ENCODE results near the gene ZSCAN26. TPM values are rescaled to one million over a fixed set of nuclear protein-coding genes. Genes with fewer than 3 reads are reported as not detected.
"Not testable (repeated sequence)": the region's sequence is repeated elsewhere in the genome, so short reads cannot be mapped to it uniquely, and the experiment has no call there.

ZSCAN26 gene
- total RNA-seq, 2 experiments from 2014 or later, result 5.0 to 6.7 TPM

DNA sequence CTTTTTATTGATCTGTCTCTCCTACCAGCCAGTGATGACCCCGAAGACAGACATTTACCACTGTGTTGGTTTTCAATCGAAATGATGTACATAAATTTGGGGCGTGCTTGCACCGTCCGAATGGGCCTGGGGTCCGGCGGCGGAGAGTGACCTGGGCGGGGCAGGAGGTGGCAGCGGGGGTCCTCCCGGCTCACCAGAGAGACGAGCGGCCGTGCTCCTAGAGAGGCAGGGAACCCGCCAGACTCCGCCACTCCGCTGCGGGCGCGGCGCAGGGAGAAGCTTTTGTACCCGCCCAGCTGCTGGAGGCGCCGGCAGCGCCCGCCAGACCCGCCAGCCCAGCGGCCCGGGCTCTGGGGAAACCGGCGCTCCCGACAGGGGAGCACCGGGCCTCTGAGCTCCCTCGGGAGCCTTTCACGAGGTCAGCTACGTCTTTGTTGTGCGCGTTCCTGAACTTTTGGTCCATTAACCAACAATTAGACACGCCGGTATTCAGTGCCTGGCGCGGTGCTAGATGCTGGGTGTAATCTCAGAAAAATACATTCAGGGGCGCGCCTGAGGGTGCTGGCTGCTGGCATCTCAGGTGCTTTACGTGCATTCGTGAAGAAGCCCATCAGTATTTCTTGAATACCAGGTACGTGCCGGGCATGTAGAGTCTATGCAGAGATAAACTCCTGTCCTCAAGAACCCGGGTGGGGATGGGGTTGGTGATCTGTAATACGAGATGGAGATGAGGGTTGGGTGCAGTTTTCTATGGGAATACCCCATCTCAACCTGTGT, 14.5 kb downstream of the ZSCAN26 start, which contains the start of gene PGBD1:
PGBD1 (plus strand) TSS at position 285 of the 777 bp plus-strand sequence. CDS start 2,242 bp downstream, outside the sequence.
- intact Hi-C loops (cut with DNase I, micrococcal nuclease), result loop anchor here in 1 of 2 experiments (1.0 kb wide), 1 partner anchor 29 kb away; the partner anchor contains the start of gene ZKSCAN4
- peaks cover 16% of the 10 kb centered on the region for H3K36me3 Mint-ChIP-seq (ENCODE audit: low read depth)
- ChIA-PET CTCF (interaction anchor here (0.6 to 1.4 kb wide), 4 partner anchors 35 to 118 kb away, joined by 3 read pairs; partner anchors contain the start of gene ZSCAN12), POLR2A (interaction anchor here (0.9 to 1.0 kb wide), 2 partner anchors 14 to 140 kb away, joined by 3 to 4 read pairs; partner anchors contain the start of genes ZKSCAN8 and ZSCAN26)
- ATAC-seq, result peak; percentile 87
- peaks cover 9% of the 10 kb centered on the region for H3K4me1 Mint-ChIP-seq
- H3K27me3 Mint-ChIP-seq, result peaks cover 18% of the 10 kb centered on the region
- H3K27ac Mint-ChIP-seq, result no peak within 1 kb of the TSS
- peak within 1 kb of the TSS; percentile 76 for H3K4me3 Mint-ChIP-seq
- H3K9me3 Mint-ChIP-seq (ENCODE audit: low read depth), result no peaks in the 10 kb centered on the region
- DNase-seq, result peak; percentile 74

DNA sequence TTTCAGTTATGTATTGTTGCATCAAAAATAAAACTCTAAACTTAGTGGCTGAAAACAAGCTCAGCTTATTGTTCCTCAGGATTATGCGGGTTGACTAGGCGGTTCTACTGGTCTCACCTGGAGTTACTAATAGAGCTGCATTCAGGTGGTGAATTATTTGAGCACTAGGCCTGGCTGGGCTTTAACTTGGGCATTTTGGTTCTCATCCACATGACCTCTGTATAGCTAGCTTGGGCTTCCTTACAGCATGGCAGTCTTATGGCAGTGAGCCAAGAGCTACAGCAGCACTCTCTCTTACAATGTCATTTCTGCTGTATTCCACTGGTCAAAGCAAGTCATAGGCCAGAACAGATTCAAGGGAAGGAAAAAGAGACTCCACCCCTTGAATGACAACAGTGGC, 16.0 kb downstream of the ZSCAN26 start:
- H3K9me3 Mint-ChIP-seq (ENCODE audit: low read depth), result no peaks in the 10 kb centered on the region
- ChIA-PET CTCF (interaction anchor here (0.5 to 1.1 kb wide), 3 partner anchors 73 to 271 kb away, joined by 3 to 4 read pairs (median 3); no protein-coding TSS in a partner anchor), POLR2A (no interaction called here)
- ATAC-seq (no peak), DNase-seq (no peak)
- peaks cover 18% of the 10 kb centered on the region for H3K27me3 Mint-ChIP-seq
- H3K27ac Mint-ChIP-seq, result no peak overlapping the region
- H3K36me3 Mint-ChIP-seq (ENCODE audit: low read depth), result peaks cover 15% of the 10 kb centered on the region
- H3K4me1 Mint-ChIP-seq, result peaks cover 9% of the 10 kb centered on the region
- no peak overlapping the region for H3K4me3 Mint-ChIP-seq
- intact Hi-C loops (cut with DNase I, micrococcal nuclease), result no loop called here

DNA sequence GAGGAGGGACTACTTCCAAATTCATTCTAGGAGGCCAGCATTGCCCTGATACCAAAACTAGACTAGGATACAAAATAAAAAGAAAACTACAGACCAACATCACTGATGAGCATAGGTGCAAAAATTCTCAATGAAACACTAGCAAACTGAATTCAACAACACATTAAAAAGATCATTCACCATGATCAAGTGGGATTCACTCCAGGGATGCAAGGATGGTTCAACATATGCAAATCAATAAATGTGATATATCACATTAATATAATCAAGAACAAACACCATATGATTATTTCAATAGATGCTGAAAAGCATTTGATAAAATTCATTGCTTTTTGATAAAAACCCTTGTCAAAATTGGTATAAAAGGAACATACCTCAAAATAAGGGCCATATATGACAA, 24.6 kb downstream of the ZSCAN26 start:
- H3K4me3 Mint-ChIP-seq, result no peak overlapping the region
- no peaks in the 10 kb centered on the region for H3K4me1 Mint-ChIP-seq
- ATAC-seq, result no peak
- intact Hi-C loops (cut with DNase I, micrococcal nuclease), result no loop called here
- H3K36me3 Mint-ChIP-seq (ENCODE audit: low read depth), result peaks cover 10% of the 10 kb centered on the region
- POLR2A ChIA-PET, result interaction anchor here (0.7 kb wide), 1 partner anchor 135 kb away, joined by 8 read pairs; no protein-coding TSS in a partner anchor
- H3K27ac Mint-ChIP-seq, result no peak overlapping the region
- CTCF ChIA-PET, result no interaction called here
- no peaks in the 10 kb centered on the region for H3K27me3 Mint-ChIP-seq
- H3K9me3 Mint-ChIP-seq (ENCODE audit: low read depth), result no peaks in the 10 kb centered on the region
- DNase-seq, result no peak

DNA sequence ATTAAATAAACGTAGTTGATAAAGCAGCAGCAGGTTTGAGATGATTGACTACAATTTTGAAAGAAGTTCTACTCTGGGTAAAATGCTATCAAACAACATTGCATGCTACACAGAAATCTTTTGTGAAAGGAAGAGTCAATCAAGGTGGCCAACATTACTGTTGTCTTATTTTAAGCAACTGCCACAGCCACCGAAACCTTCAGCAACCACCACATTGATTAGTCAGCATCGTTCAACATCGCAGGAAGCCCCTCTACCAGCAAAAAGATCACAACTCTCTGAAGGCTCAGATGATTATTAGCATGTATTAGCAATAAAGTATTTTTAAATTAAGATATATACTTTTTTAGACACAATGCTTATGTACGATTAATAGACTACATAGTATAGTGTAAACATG, 28.4 kb downstream of the ZSCAN26 start:
- Mint-ChIP-seq H3K36me3 (ENCODE audit: low read depth) (peaks cover 2% of the 10 kb centered on the region), H3K27ac (no peak overlapping the region), H3K4me1 (no peaks in the 10 kb centered on the region), H3K27me3 (no peaks in the 10 kb centered on the region), H3K9me3 (ENCODE audit: low read depth) (no peaks in the 10 kb centered on the region), H3K4me3 (no peak overlapping the region)
- DNase-seq (no peak), ATAC-seq (no peak)
- ChIA-PET CTCF (interaction anchor here (0.8 kb wide), 1 partner anchor 9 kb away, joined by 3 read pairs; no protein-coding TSS in a partner anchor), POLR2A (no interaction called here)
- intact Hi-C loops (cut with DNase I, micrococcal nuclease), result no loop called here

DNA sequence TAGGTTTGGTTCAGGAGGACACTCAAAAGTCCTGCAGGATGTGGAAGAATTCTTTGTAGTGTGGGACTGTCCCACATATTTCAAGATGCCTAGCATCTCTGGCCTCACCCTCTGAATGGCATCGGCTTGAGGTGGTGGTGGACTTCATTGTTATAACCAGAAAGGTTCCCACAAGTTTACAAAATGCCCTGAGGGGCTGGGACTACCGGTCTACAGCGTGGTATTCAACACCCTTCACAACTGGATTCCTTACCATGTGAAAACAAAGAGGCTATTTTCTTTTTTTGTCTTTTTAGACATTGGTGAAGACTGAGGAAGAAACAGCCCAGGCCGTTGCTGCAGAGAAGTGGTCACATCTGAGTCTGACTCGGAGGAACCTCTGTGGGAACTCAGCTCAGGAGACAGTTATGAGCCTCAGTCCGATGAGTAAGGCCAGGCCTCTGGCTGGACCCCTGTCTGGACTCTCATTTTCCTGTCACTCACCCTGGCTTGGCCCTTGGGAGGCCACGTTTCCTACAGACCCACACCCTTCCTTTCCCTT, 29.6 kb downstream of the ZSCAN26 start:
- no peaks in the 10 kb centered on the region for H3K27me3 Mint-ChIP-seq
- H3K27ac Mint-ChIP-seq, result no peak overlapping the region
- H3K4me1 Mint-ChIP-seq, result no peaks in the 10 kb centered on the region
- no peak overlapping the region for H3K4me3 Mint-ChIP-seq
- DNase-seq, result no peak
- H3K9me3 Mint-ChIP-seq (ENCODE audit: low read depth), result no peaks in the 10 kb centered on the region
- POLR2A ChIA-PET, result no interaction called here
- CTCF ChIA-PET, result no interaction called here
- no peak for ATAC-seq
- intact Hi-C loops (cut with DNase I, micrococcal nuclease), result no loop called here
- H3K36me3 Mint-ChIP-seq (ENCODE audit: low read depth), result peaks cover 2% of the 10 kb centered on the region

DNA sequence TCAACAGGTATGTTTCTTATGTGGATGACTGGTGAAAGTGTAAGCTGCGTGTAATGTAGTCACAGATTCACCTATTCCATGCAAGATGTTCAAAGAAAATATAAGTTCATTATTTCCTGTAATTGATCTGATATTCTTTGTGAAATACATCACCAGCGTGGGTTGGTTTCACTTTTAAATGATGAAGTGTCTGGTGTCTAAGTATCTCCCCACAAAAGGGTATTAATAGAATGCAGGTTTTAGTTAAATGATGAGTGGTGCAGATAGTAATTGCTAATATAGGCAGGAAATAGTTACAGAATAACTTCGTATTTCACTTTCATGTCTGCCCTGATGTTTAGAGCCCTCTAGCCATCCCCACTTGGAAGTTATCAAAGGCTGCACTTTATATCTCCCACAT, 36.6 kb downstream of the ZSCAN26 start:
- no peak overlapping the region for H3K27ac Mint-ChIP-seq
- H3K36me3 Mint-ChIP-seq (ENCODE audit: low read depth), result no peaks in the 10 kb centered on the region
- no peak overlapping the region for H3K4me3 Mint-ChIP-seq
- no peak for DNase-seq
- peak; percentile 49 for ATAC-seq
- ChIA-PET POLR2A (interaction anchor here (0.7 kb wide), 1 partner anchor 1848 kb away, joined by 3 read pairs; no protein-coding TSS in a partner anchor), CTCF (no interaction called here)
- no peaks in the 10 kb centered on the region for H3K27me3 Mint-ChIP-seq
- H3K4me1 Mint-ChIP-seq, result peaks cover 18% of the 10 kb centered on the region
- peaks cover 3% of the 10 kb centered on the region for H3K9me3 Mint-ChIP-seq (ENCODE audit: low read depth)
- intact Hi-C loops (cut with DNase I, micrococcal nuclease), result no loop called here

DNA sequence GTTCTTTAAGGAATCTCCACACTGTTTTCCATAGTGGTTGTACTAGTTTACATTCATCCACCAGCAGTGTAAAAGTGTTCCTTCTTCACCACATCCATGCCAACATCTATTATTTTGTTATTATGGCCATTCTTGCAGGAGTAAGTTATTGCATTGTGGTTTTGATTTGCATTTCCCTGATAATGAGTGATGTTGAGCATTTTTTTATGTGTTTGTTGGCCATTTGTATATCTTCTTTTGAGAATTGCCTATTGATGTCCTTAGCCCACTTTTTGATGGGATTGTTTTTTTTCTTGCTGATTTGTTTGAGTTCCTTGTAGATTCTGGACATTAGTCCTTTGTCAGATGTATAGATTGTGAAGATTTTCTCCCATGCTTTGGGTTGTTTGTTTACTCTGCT, 39.4 kb downstream of the ZSCAN26 start:
- ATAC-seq; CTCF ChIA-PET; POLR2A ChIA-PET; intact Hi-C loops (cut with DNase I, micrococcal nuclease); H3K4me3 Mint-ChIP-seq; H3K9me3 Mint-ChIP-seq (ENCODE audit: low read depth); H3K27me3 Mint-ChIP-seq; DNase-seq; H3K27ac Mint-ChIP-seq; H3K36me3 Mint-ChIP-seq (ENCODE audit: low read depth): not testable (repeated sequence)
- H3K4me1 Mint-ChIP-seq, result peaks cover 18% of the 10 kb centered on the region

DNA sequence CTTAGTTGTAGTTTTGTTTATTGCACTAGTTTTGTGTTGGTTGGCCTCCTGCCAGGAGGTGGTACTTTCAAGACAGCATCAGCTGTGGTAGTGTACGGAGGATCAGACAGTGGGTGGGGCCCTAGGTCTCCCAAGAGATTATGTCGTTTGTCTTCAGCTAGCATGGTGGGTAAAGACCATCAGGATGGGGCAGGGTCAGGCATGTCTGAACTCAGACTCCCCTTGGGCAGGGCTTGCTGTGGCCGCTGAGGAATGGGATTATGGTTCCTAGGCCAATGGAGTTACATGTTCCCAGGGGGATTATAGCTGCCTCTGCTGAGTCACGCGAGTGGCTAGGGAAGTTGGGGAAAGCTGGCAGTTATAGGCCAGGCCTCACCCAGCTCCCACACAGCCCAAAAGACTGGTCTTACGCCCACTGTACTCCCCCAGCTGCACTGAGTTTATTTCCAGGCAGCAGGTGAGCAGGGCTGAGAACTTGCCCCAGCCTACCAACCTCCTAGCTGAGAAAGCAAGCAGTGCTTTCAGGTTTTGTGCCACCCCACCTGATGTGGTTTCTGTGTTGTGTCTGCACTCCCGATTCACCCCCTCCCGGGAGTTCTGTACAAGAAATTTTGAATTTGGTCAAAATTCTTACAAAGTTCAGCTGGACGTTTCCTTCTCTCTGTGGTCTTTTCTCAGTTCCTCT, 44.3 kb downstream of the ZSCAN26 start:
- CTCF ChIA-PET, result no interaction called here

DNA sequence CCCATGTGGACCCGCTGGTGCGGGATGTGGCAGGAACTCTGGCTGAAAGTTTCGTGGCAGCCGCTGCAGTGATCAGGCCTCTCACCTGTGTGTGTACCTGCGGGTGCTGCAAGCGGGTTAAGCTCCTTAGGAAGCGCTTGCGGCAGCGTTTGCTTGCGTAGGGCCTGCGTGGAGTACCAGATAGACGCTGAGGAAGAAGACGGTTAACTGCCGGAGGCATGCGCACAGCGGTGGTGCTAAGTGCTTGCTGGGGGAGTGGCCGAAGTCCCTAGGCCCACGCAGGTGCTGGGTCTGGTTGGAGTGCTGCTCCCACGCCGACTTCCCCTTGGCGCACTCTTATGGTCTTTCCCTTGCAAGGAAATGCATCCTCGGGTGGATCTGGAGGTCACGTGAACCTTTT, 46.0 kb downstream of the ZSCAN26 start:
- ATAC-seq, result no peak
- no peak for DNase-seq
- ChIA-PET CTCF (no interaction called here), POLR2A (no interaction called here)
- H3K4me3 Mint-ChIP-seq, result no peak overlapping the region
- no peaks in the 10 kb centered on the region for H3K36me3 Mint-ChIP-seq (ENCODE audit: low read depth)
- no peaks in the 10 kb centered on the region for H3K9me3 Mint-ChIP-seq (ENCODE audit: low read depth)
- no peaks in the 10 kb centered on the region for H3K4me1 Mint-ChIP-seq
- no peak overlapping the region for H3K27ac Mint-ChIP-seq
- intact Hi-C loops (cut with DNase I, micrococcal nuclease), result no loop called here
- H3K27me3 Mint-ChIP-seq, result peaks cover 14% of the 10 kb centered on the region

More for the DNA sequence above, 44.3 kb downstream of the ZSCAN26 start:
- H3K4me1 Mint-ChIP-seq, result no peaks in the 10 kb centered on the region
- intact Hi-C loops (cut with DNase I, micrococcal nuclease), result no loop called here
- peaks cover 3% of the 10 kb centered on the region for H3K9me3 Mint-ChIP-seq (ENCODE audit: low read depth)
- no peak for DNase-seq
- H3K27ac Mint-ChIP-seq, result no peak overlapping the region
- POLR2A ChIA-PET, result no interaction called here
- peaks cover 14% of the 10 kb centered on the region for H3K27me3 Mint-ChIP-seq
- H3K36me3 Mint-ChIP-seq (ENCODE audit: low read depth), result no peaks in the 10 kb centered on the region
- no peak for ATAC-seq
- H3K4me3 Mint-ChIP-seq, result no peak overlapping the region

DNA sequence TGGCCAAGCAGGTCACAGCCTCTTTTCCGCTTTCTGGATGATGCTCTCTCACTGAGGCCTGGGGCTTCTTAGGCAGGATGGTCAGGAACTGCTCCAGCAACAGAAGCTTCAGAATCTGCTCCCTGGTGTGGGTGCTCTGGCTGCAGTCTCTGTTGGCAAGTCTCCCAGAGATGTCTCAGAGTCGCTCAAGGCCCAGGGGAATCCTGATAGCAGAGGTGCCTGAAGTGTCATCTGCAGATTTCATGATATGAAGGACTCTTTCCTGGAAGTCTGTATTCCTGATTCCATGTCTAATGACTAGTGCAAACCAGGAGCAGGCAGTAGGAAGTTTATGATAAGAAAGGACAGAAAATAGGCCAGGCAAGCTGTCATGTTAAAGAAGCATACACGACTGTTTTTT, 48.7 kb downstream of the ZSCAN26 start:
- ChIA-PET CTCF (interaction anchor here (0.6 to 1.0 kb wide), 2 partner anchors 11 to 263 kb away, joined by 4 read pairs; no protein-coding TSS in a partner anchor), POLR2A (no interaction called here)
- peaks cover 10% of the 10 kb centered on the region for H3K27me3 Mint-ChIP-seq
- no peaks in the 10 kb centered on the region for H3K36me3 Mint-ChIP-seq (ENCODE audit: low read depth)
- no peaks in the 10 kb centered on the region for H3K9me3 Mint-ChIP-seq (ENCODE audit: low read depth)
- H3K4me1 Mint-ChIP-seq, result no peaks in the 10 kb centered on the region
- no peak for DNase-seq
- no peak overlapping the region for H3K27ac Mint-ChIP-seq
- no peak for ATAC-seq
- intact Hi-C loops (cut with DNase I, micrococcal nuclease), result no loop called here
- H3K4me3 Mint-ChIP-seq, result no peak overlapping the region

DNA sequence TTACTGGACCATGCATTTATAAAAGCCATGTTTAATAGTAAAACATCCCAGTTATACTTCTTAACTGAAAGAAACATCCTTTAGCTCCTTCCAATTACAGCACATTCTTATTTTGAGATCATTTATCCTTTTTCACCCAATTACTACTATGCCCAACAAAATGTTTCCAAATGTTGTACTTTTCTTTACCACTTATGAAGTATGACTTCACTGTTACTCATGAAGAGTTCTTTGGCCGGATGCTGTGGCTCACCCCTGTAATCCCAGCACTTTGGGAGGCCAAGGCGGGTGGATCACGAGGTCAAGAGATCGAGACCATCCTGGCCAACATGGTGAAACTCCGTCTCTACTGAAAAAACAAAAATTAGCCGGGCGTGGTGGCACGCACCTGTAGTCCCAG, 50.9 kb downstream of the ZSCAN26 start:
- H3K27ac Mint-ChIP-seq; H3K4me3 Mint-ChIP-seq; H3K9me3 Mint-ChIP-seq (ENCODE audit: low read depth); H3K4me1 Mint-ChIP-seq; POLR2A ChIA-PET; H3K36me3 Mint-ChIP-seq (ENCODE audit: low read depth); H3K27me3 Mint-ChIP-seq; intact Hi-C loops (cut with DNase I, micrococcal nuclease); DNase-seq; ATAC-seq; CTCF ChIA-PET: not testable (repeated sequence)
